Measurements from ENCODE around the gene HINT1. TPM values are rescaled to one million over a fixed set of nuclear protein-coding genes. Genes with fewer than 3 reads are reported as not detected.

The HINT1 gene
- total RNA-seq, 4 donors from 2014 or later: 198 to 422 (median 249) TPM

- peak in 1 of 2 donors; percentile 48 for TF ChIP-seq POLR2A (IDR thresholded peaks at IDR 0.05)
- peak in 5 of 6 experiments; percentile 16 to 37 (median 27) for TF ChIP-seq CTCF (IDR thresholded peaks at IDR 0.05)
- H3K4me3 ChIP-seq: peak overlapping the region; percentile 68 to 95 (median 76)
- peaks cover 0 to 33% (median 0%) of the 10 kb centered on the region in 3 donors for H3K36me3 ChIP-seq
- no peaks in the 10 kb centered on the region for H3K9me3 ChIP-seq
- H3K27me3 ChIP-seq: no peaks in the 10 kb centered on the region
- DNase-seq: peak; percentile 75 to 88 (median 85)
- H3K27ac ChIP-seq: peak overlapping the region; percentile 90 to 99 (median 94)
- H3K4me1 ChIP-seq: peaks cover 0 to 17% (median 7%) of the 10 kb centered on the region in 4 donors
Measured at GRCh38 chr5:131164191-131165118, 601 bp downstream of the HINT1 start.

GRCh38 chr5:131163276-131164119 lies 1.6 kb downstream of the HINT1 start:
- DNase-seq: no peak
- H3K4me1 ChIP-seq: peaks cover 0 to 17% (median 7%) of the 10 kb centered on the region in 4 donors

GRCh38 chr5:131160134-131160533 lies 4.9 kb downstream of the HINT1 start:
- Histone ChIP-seq H3K4me3 (no peak overlapping the region), H3K4me1 (peaks cover 0 to 11% (median 5%) of the 10 kb centered on the region in 4 donors), H3K27ac (no peak overlapping the region), H3K27me3 (no peaks in the 10 kb centered on the region), H3K9me3 (no peaks in the 10 kb centered on the region), H3K36me3 (peaks cover 0 to 48% (median 0%) of the 10 kb centered on the region in 3 donors)
- DNase-seq: no peak
- TF ChIP-seq CTCF (IDR thresholded peaks at IDR 0.05): no peak
- no peak for TF ChIP-seq POLR2A (IDR thresholded peaks at IDR 0.05)

More at GRCh38 chr5:131163276-131164119, 1.6 kb downstream of the HINT1 start:
- peak overlapping the region; percentile 68 to 95 (median 76) for H3K4me3 ChIP-seq
- H3K27me3 ChIP-seq: no peaks in the 10 kb centered on the region
- no peak for TF ChIP-seq POLR2A (IDR thresholded peaks at IDR 0.05)
- peak in 1 of 6 experiments; percentile 18 for TF ChIP-seq CTCF (IDR thresholded peaks at IDR 0.05)
- H3K27ac ChIP-seq: peak overlapping the region; percentile 90 to 99 (median 94)
- no peaks in the 10 kb centered on the region for H3K9me3 ChIP-seq
- peaks cover 0 to 43% (median 0%) of the 10 kb centered on the region in 3 donors for H3K36me3 ChIP-seq

- H3K4me3 ChIP-seq: no peak overlapping the region
- no peak for TF ChIP-seq CTCF (IDR thresholded peaks at IDR 0.05)
- H3K9me3 ChIP-seq: no peaks in the 10 kb centered on the region
- H3K36me3 ChIP-seq: peaks cover 0 to 40% (median 0%) of the 10 kb centered on the region in 3 donors
- H3K27me3 ChIP-seq: no peaks in the 10 kb centered on the region
- no peak for DNase-seq
- no peaks in the 10 kb centered on the region for H3K4me1 ChIP-seq
- H3K27ac ChIP-seq: no peak overlapping the region
Measured at GRCh38 chr5:131156957-131157356, 8.1 kb downstream of the HINT1 start.

- Histone ChIP-seq H3K9me3 (no peaks in the 10 kb centered on the region), H3K36me3 (peaks cover 0 to 35% (median 0%) of the 10 kb centered on the region in 3 donors), H3K27ac (no peak overlapping the region), H3K27me3 (no peaks in the 10 kb centered on the region), H3K4me3 (no peak overlapping the region), H3K4me1 (no peaks in the 10 kb centered on the region)
- no peak for DNase-seq
- TF ChIP-seq POLR2A (IDR thresholded peaks at IDR 0.05) (no peak), CTCF (IDR thresholded peaks at IDR 0.05) (no peak)
Measured at GRCh38 chr5:131156385-131156784, 8.7 kb downstream of the HINT1 start.

Measured in Peyer's patch (tissue), 4 donors.